Measurements from ENCODE around the gene DLX4.

The DLX4 gene

GRCh38 chr17:49969134-49969759, at the start of gene DLX4:
TSS of gene DLX4 (plus strand) at chr17:49969190. CDS start at chr17:49969469, 279 bp downstream.
- in situ Hi-C loops (cut with MboI; ENCODE audit: low sequenced_read_pairs) = no loop called here

- in situ Hi-C loops (cut with MboI; ENCODE audit: low sequenced_read_pairs) = no loop called here
These were observed 48.8 kb upstream of the DLX4 start for GRCh38 chr17:49920030-49920769.

- in situ Hi-C loops (cut with MboI; ENCODE audit: low sequenced_read_pairs) = no loop called here
These were observed 46.9 kb upstream of the DLX4 start for GRCh38 chr17:49922095-49922494.

GRCh38 chr17:49924116-49924515, 44.9 kb upstream of the DLX4 start:
- in situ Hi-C loops (cut with MboI; ENCODE audit: low sequenced_read_pairs) = no loop called here

GRCh38 chr17:49924589-49924988, 44.4 kb upstream of the DLX4 start:
- in situ Hi-C loops (cut with MboI; ENCODE audit: low sequenced_read_pairs) = no loop called here

GRCh38 chr17:49925921-49926320, 43.1 kb upstream of the DLX4 start:
- in situ Hi-C loops (cut with MboI; ENCODE audit: low sequenced_read_pairs) = no loop called here

GRCh38 chr17:49926886-49927285, 42.1 kb upstream of the DLX4 start:
- in situ Hi-C loops (cut with MboI; ENCODE audit: low sequenced_read_pairs) = no loop called here

GRCh38 chr17:49928126-49928800, 40.7 kb upstream of the DLX4 start:
- in situ Hi-C loops (cut with MboI; ENCODE audit: low sequenced_read_pairs) = no loop called here

GRCh38 chr17:49928837-49929475, 40.0 kb upstream of the DLX4 start:
- in situ Hi-C loops (cut with MboI; ENCODE audit: low sequenced_read_pairs) = no loop called here

- in situ Hi-C loops (cut with MboI; ENCODE audit: low sequenced_read_pairs) = no loop called here
These were observed 38.1 kb upstream of the DLX4 start for GRCh38 chr17:49930880-49931279.

- in situ Hi-C loops (cut with MboI; ENCODE audit: low sequenced_read_pairs) = no loop called here
These were observed 37.4 kb upstream of the DLX4 start for GRCh38 chr17:49931416-49932137.

- in situ Hi-C loops (cut with MboI; ENCODE audit: low sequenced_read_pairs) = no loop called here
These were observed 36.8 kb upstream of the DLX4 start for GRCh38 chr17:49932138-49932723.

- in situ Hi-C loops (cut with MboI; ENCODE audit: low sequenced_read_pairs) = no loop called here
These were observed 36.1 kb upstream of the DLX4 start for GRCh38 chr17:49932901-49933300.

- in situ Hi-C loops (cut with MboI; ENCODE audit: low sequenced_read_pairs) = no loop called here
These were observed 33.3 kb upstream of the DLX4 start for GRCh38 chr17:49935526-49936210.

GRCh38 chr17:49936386-49936785, 32.6 kb upstream of the DLX4 start:
- in situ Hi-C loops (cut with MboI; ENCODE audit: low sequenced_read_pairs) = no loop called here

GRCh38 chr17:49939318-49939717, 29.7 kb upstream of the DLX4 start:
- in situ Hi-C loops (cut with MboI; ENCODE audit: low sequenced_read_pairs) = no loop called here

- in situ Hi-C loops (cut with MboI; ENCODE audit: low sequenced_read_pairs) = no loop called here
These were observed 27.6 kb upstream of the DLX4 start for GRCh38 chr17:49941427-49941826.

GRCh38 chr17:49942947-49943346, 26.0 kb upstream of the DLX4 start:
- in situ Hi-C loops (cut with MboI; ENCODE audit: low sequenced_read_pairs) = no loop called here

GRCh38 chr17:49944273-49944870, 24.6 kb upstream of the DLX4 start:
- in situ Hi-C loops (cut with MboI; ENCODE audit: low sequenced_read_pairs) = no loop called here

- in situ Hi-C loops (cut with MboI; ENCODE audit: low sequenced_read_pairs) = no loop called here
These were observed 22.8 kb upstream of the DLX4 start for GRCh38 chr17:49946208-49946607.

All from HL-60/S4 treated with retinoic acid at 250 ng/mL for 4 days and 3 days (cell line).